Right atrium auricular region (tissue), 2 donors: ENCODE results near the gene HOXB4. TPM values are rescaled to one million over a fixed set of nuclear protein-coding genes. Genes with fewer than 3 reads are reported as not detected.

Experiments used
- DNase-seq: peaks from one replicate; pipeline ENCODE4 v3.0.0-alpha.2; 2019; ENCODE audit warnings: low spot score
- H3K27ac ChIP-seq, 2 donors: fragments of 200-600 bp; sonication (generic); 1 replicate in 1 of 2; 2 replicates in 1 of 2; pipeline ENCODE4 v1.5.1; 2016 to 2019
- H3K27me3 ChIP-seq, 2 donors: fragments of 200-600 bp; sonication (generic); one replicate each; pipeline versions ENCODE4 v1.5.1 to v1.6.0; 2017 to 2019
- H3K36me3 ChIP-seq: fragments of 200-600 bp; sonication (generic); one replicate; pipeline ENCODE4 v1.5.1; 2016
- H3K4me1 ChIP-seq, 2 donors: fragments of 200-600 bp; sonication (generic); one replicate each; pipeline versions ENCODE4 v1.5.1 to v1.6.0; 2017 to 2019
- H3K4me3 ChIP-seq, 2 donors: fragments of 200-600 bp; sonication (generic); 1 replicate in 1 of 2; 2 replicates in 1 of 2; pipeline ENCODE4 v1.5.1; 2017 to 2019; ENCODE audit warnings: mild to moderate bottlenecking in 1 of 2, moderate library complexity in 1 of 2
- H3K9me3 ChIP-seq, 2 donors: fragments of 200-600 bp; sonication (generic); one replicate each; pipeline ENCODE4 v1.5.1; 2019
- CTCF ChIP-seq, 2 donors: fragments of 200-600 bp; sonication (generic); IDR thresholded peaks; one replicate each; pipeline ENCODE4 v1.5.1; 2019; ENCODE audit warnings: antibody characterized with exemption in 2 of 2
- total RNA-seq, 2 donors: library from RNA; depleted of rRNA; stranded (reverse); fragments of >200 nt; gene quantifications; one replicate each; pipeline ENCODE4 v1.1.0, GENCODE V29; 2016

Gene HOXB4
- 1 to 10 TPM in 1 of 2 donors, under 1 TPM in 1; 0.52 to 1.0 TPM for total RNA-seq

GRCh38 chr17:48577946-48578615 lies at the start of gene HOXB4:
Gene HOXB4 (minus strand): TSS chr17:48578350. CDS start chr17:48578319, 31 bp downstream.
- H3K4me3 ChIP-seq = peak within 1 kb of the TSS; percentile 39 to 48
- DNase-seq = peak; percentile 88
- peak within 1 kb of the TSS; percentile 47 to 48 for H3K27ac ChIP-seq
- no peaks in the 10 kb centered on the region for H3K9me3 ChIP-seq
- peaks cover 29 to 65% of the 10 kb centered on the region in 2 donors for H3K27me3 ChIP-seq
- peaks cover 0 to 23% of the 10 kb centered on the region in 2 donors for H3K4me1 ChIP-seq
- no peak for TF ChIP-seq CTCF (IDR thresholded peaks at IDR 0.05)
- no peaks in the 10 kb centered on the region for H3K36me3 ChIP-seq

GRCh38 chr17:48627118-48627597 lies 49.0 kb upstream of the HOXB4 start:
- no peak for DNase-seq
- H3K4me1 ChIP-seq = peaks cover 0 to 27% of the 10 kb centered on the region in 2 donors
- no peak overlapping the region for H3K4me3 ChIP-seq
- H3K27ac ChIP-seq = no peak overlapping the region
- H3K27me3 ChIP-seq = peaks cover 45 to 89% of the 10 kb centered on the region in 2 donors
- H3K36me3 ChIP-seq = no peaks in the 10 kb centered on the region
- TF ChIP-seq CTCF (IDR thresholded peaks at IDR 0.05) = no peak
- no peaks in the 10 kb centered on the region for H3K9me3 ChIP-seq

GRCh38 chr17:48626245-48627117 lies 48.3 kb upstream of the HOXB4 start, which contains the start of gene HOXB9:
Gene HOXB9 (minus strand): TSS chr17:48626358. CDS start chr17:48626269, 89 bp downstream.
- DNase-seq = no peak

GRCh38 chr17:48625495-48626244 lies 47.5 kb upstream of the HOXB4 start:
- Histone ChIP-seq H3K4me3 (peak overlapping the region; percentile 8 to 40), H3K27me3 (peaks cover 49 to 87% of the 10 kb centered on the region in 2 donors), H3K9me3 (no peaks in the 10 kb centered on the region), H3K36me3 (no peaks in the 10 kb centered on the region), H3K27ac (no peak overlapping the region), H3K4me1 (peaks cover 0 to 27% of the 10 kb centered on the region in 2 donors)
- DNase-seq = no peak
- TF ChIP-seq CTCF (IDR thresholded peaks at IDR 0.05) = no peak

More at GRCh38 chr17:48626245-48627117, 48.3 kb upstream of the HOXB4 start, which contains the start of gene HOXB9:
- H3K9me3 ChIP-seq = no peaks in the 10 kb centered on the region
- no peak within 1 kb of the TSS for H3K27ac ChIP-seq
- peak within 1 kb of the TSS; percentile 8 to 40 for H3K4me3 ChIP-seq
- peaks cover 46 to 88% of the 10 kb centered on the region in 2 donors for H3K27me3 ChIP-seq
- H3K36me3 ChIP-seq = no peaks in the 10 kb centered on the region
- peaks cover 0 to 27% of the 10 kb centered on the region in 2 donors for H3K4me1 ChIP-seq
- no peak for TF ChIP-seq CTCF (IDR thresholded peaks at IDR 0.05)
